Parathyroid adenoma (tissue), 2 donors: ENCODE measurements around the gene GOLGA3.

Source experiments
- H2AFZ ChIP-seq: fragments of 300-600 bp; sonication (generic); one replicate; pipeline ENCODE4 v1.7.0; 2017; ENCODE audit warnings: antibody characterized with exemption, mild to moderate bottlenecking
- H3K27ac ChIP-seq: fragments of 300-600 bp; sonication (generic); one replicate; pipeline ENCODE4 v1.7.0; 2017
- H3K27me3 ChIP-seq: fragments of 300-600 bp; sonication (generic); one replicate; pipeline ENCODE4 v1.7.0; 2017; ENCODE audit warnings: low read length; ENCODE audit not compliant: control insufficient read depth, insufficient read depth
- H3K36me3 ChIP-seq: fragments of 300-600 bp; sonication (generic); one replicate; pipeline ENCODE4 v1.7.0; 2017; ENCODE audit warnings: low read length; ENCODE audit not compliant: control insufficient read depth, insufficient read depth
- H3K4me1 ChIP-seq: fragments of 300-600 bp; sonication (generic); one replicate; pipeline ENCODE4 v1.7.0; 2017; ENCODE audit warnings: control low read depth
- H3K4me2 ChIP-seq: fragments of 300-600 bp; sonication (generic); one replicate; pipeline ENCODE4 v1.7.0; 2017; ENCODE audit warnings: low read length
- H3K4me3 ChIP-seq: fragments of 300-600 bp; sonication (generic); one replicate; pipeline ENCODE4 v1.7.0; 2017; ENCODE audit warnings: low read depth, low read length
- H3K79me2 ChIP-seq: fragments of 300-600 bp; sonication (generic); one replicate; pipeline ENCODE4 v1.7.0; 2017; ENCODE audit warnings: control low read depth
- H3K9ac ChIP-seq: fragments of 300-600 bp; sonication (generic); one replicate; pipeline ENCODE4 v1.7.0; 2017; ENCODE audit warnings: mild to moderate bottlenecking
- H3K9me3 ChIP-seq: fragments of 300-600 bp; sonication (generic); one replicate; pipeline ENCODE4 v1.7.0; 2017; ENCODE audit warnings: low read length; ENCODE audit not compliant: control insufficient read depth
- CTCF ChIP-seq: fragments of 300-600 bp; sonication (generic); IDR thresholded peaks from one replicate; pipeline ENCODE4 v1.7.0; 2017; ENCODE audit warnings: antibody characterized with exemption, mild to moderate bottlenecking
- donor health status: primary hyperparathyroidism.

Gene GOLGA3

GRCh38 chr12:132807295-132808092, 21.2 kb downstream of the GOLGA3 start:
- H3K27ac ChIP-seq, result no peak overlapping the region

GRCh38 chr12:132806857-132807256, 21.8 kb downstream of the GOLGA3 start:
- Histone ChIP-seq H3K27ac (no peak overlapping the region), H3K36me3 (no peaks in the 10 kb centered on the region), H3K27me3 (no peaks in the 10 kb centered on the region), H3K4me3 (no peak overlapping the region), H3K4me2 (no peak overlapping the region), H3K4me1 (no peaks in the 10 kb centered on the region), H3K9me3 (no peaks in the 10 kb centered on the region), H3K9ac (no peak overlapping the region), H2AFZ (no peak overlapping the region), H3K79me2 (peaks cover 28% of the 10 kb centered on the region)
- TF ChIP-seq CTCF, result no peak

More at GRCh38 chr12:132807295-132808092, 21.2 kb downstream of the GOLGA3 start:
- H3K9ac ChIP-seq, result no peak overlapping the region
- peaks cover 28% of the 10 kb centered on the region for H3K79me2 ChIP-seq
- no peak for TF ChIP-seq CTCF
- H3K36me3 ChIP-seq, result no peaks in the 10 kb centered on the region
- no peak overlapping the region for H2AFZ ChIP-seq
- H3K27me3 ChIP-seq, result no peaks in the 10 kb centered on the region
- no peak overlapping the region for H3K4me2 ChIP-seq
- H3K4me3 ChIP-seq, result no peak overlapping the region
- no peaks in the 10 kb centered on the region for H3K4me1 ChIP-seq
- no peaks in the 10 kb centered on the region for H3K9me3 ChIP-seq

- H3K9me3 ChIP-seq, result no peaks in the 10 kb centered on the region
- H3K27me3 ChIP-seq, result no peaks in the 10 kb centered on the region
- no peak overlapping the region for H3K4me3 ChIP-seq
- H3K9ac ChIP-seq, result no peak overlapping the region
- H3K4me2 ChIP-seq, result no peak overlapping the region
- H3K79me2 ChIP-seq, result peaks cover 24% of the 10 kb centered on the region
- H3K4me1 ChIP-seq, result no peaks in the 10 kb centered on the region
- no peak for TF ChIP-seq CTCF
- H3K36me3 ChIP-seq, result no peaks in the 10 kb centered on the region
- H2AFZ ChIP-seq, result no peak overlapping the region
- no peak overlapping the region for H3K27ac ChIP-seq
Measured at GRCh38 chr12:132804426-132804861, 24.2 kb downstream of the GOLGA3 start.

- H3K4me2 ChIP-seq, result no peak overlapping the region
- H3K4me1 ChIP-seq, result no peaks in the 10 kb centered on the region
- no peak overlapping the region for H2AFZ ChIP-seq
- peaks cover 24% of the 10 kb centered on the region for H3K79me2 ChIP-seq
- no peaks in the 10 kb centered on the region for H3K9me3 ChIP-seq
- H3K27me3 ChIP-seq, result no peaks in the 10 kb centered on the region
- no peak for TF ChIP-seq CTCF
- no peak overlapping the region for H3K4me3 ChIP-seq
- no peak overlapping the region for H3K27ac ChIP-seq
- H3K9ac ChIP-seq, result no peak overlapping the region
- no peaks in the 10 kb centered on the region for H3K36me3 ChIP-seq
Measured at GRCh38 chr12:132803888-132804287, 24.8 kb downstream of the GOLGA3 start.

- Histone ChIP-seq H2AFZ (no peak overlapping the region), H3K36me3 (no peaks in the 10 kb centered on the region), H3K27me3 (no peaks in the 10 kb centered on the region), H3K9me3 (no peaks in the 10 kb centered on the region), H3K4me2 (no peak overlapping the region), H3K27ac (no peak overlapping the region), H3K4me1 (no peaks in the 10 kb centered on the region), H3K9ac (no peak overlapping the region), H3K4me3 (no peak overlapping the region), H3K79me2 (peaks cover 18% of the 10 kb centered on the region)
- TF ChIP-seq CTCF, result no peak
Measured at GRCh38 chr12:132803125-132803524, 25.5 kb downstream of the GOLGA3 start.
